Liver (tissue), 9 donors: ENCODE results near the gene P4HB. TPM values are rescaled to one million over a fixed set of nuclear protein-coding genes. Genes with fewer than 3 reads are reported as not detected.

ENCODE experiments used
- DNase-seq: peaks from one replicate; pipeline ENCODE4 v3.0.0-alpha.2; 2017; ENCODE audit warnings: low spot score
- H3K27ac ChIP-seq, 2 donors: one replicate each; pipeline ENCODE4 v1.7.0; 2013; ENCODE audit warnings: inconsistent platforms in 2 of 2, low read length in 2 of 2, control low read depth in 1 of 2, low read depth in 1 of 2, mild to moderate bottlenecking in 1 of 2
- H3K27me3 ChIP-seq, 4 donors: one replicate each; pipeline versions ENCODE4 v1.6.1 to v1.7.0; 2013; ENCODE audit warnings: low read length in 3 of 4, inconsistent platforms in 1 of 4, mild to moderate bottlenecking in 1 of 4, moderate library complexity in 1 of 4; ENCODE audit not compliant: control insufficient read depth in 4 of 4, insufficient read depth in 4 of 4
- H3K36me3 ChIP-seq, 4 donors: one replicate each; pipeline versions ENCODE4 v1.6.1 to v1.7.0; 2013; ENCODE audit warnings: low read length in 3 of 4, mild to moderate bottlenecking in 3 of 4, low read depth in 1 of 4, moderate library complexity in 1 of 4; ENCODE audit not compliant: control insufficient read depth in 4 of 4, insufficient read depth in 3 of 4
- H3K4me1 ChIP-seq, 4 donors: one replicate each; pipeline versions ENCODE4 v1.6.1 to v1.7.0; 2013; ENCODE audit warnings: low read length in 3 of 4, mild to moderate bottlenecking in 3 of 4, moderate library complexity in 1 of 4; ENCODE audit not compliant: control insufficient read depth in 4 of 4, insufficient read depth in 4 of 4
- H3K4me3 ChIP-seq, 3 donors: one replicate each; pipeline versions ENCODE4 v1.6.1 to v1.7.0; 2013; ENCODE audit warnings: low read length in 3 of 3, control low read depth in 1 of 3, low read depth in 1 of 3, mild to moderate bottlenecking in 1 of 3
- H3K9ac ChIP-seq, 2 donors: one replicate each; pipeline ENCODE4 v1.7.0; 2013; ENCODE audit warnings: low read length in 2 of 2, mild to moderate bottlenecking in 2 of 2, moderate library complexity in 2 of 2, control low read depth in 1 of 2, low read depth in 1 of 2
- H3K9me3 ChIP-seq, 4 donors: one replicate each; pipeline versions ENCODE4 v1.6.1 to v1.7.0; 2013; ENCODE audit warnings: low read length in 3 of 4; ENCODE audit not compliant: control insufficient read depth in 4 of 4
- EGR1 ChIP-seq, 2 donors: IDR thresholded peaks; 2 replicates each; pipeline ENCODE4 v1.6.1; 2016 to 2018; ENCODE audit warnings: antibody characterized with exemption in 2 of 2, low read depth in 2 of 2
- FOXA1 ChIP-seq: IDR thresholded peaks from 2 replicates; pipeline ENCODE4 v1.6.1; 2016; ENCODE audit warnings: antibody characterized with exemption
- FOXA2 ChIP-seq: IDR thresholded peaks from 2 replicates; pipeline ENCODE4 v1.6.1; 2016; ENCODE audit warnings: antibody characterized with exemption
- HNF4A ChIP-seq, 2 donors: conservative IDR thresholded peaks; 2 replicates each; pipeline ENCODE4 v1.6.1; 2016; ENCODE audit warnings: antibody characterized with exemption in 2 of 2, mild to moderate bottlenecking in 2 of 2
- HNF4G ChIP-seq: IDR thresholded peaks from 2 replicates; pipeline ENCODE4 v1.6.1; 2016; ENCODE audit warnings: antibody characterized with exemption
- JUND ChIP-seq, 2 donors: IDR thresholded peaks; 2 replicates each; pipeline ENCODE4 v1.6.1; 2016; ENCODE audit warnings: antibody characterized with exemption in 2 of 2
- NR2F2 ChIP-seq: IDR thresholded peaks from 2 replicates; pipeline ENCODE4 v1.6.1; 2016; ENCODE audit warnings: antibody characterized with exemption
- RAD21 ChIP-seq, 2 donors: IDR thresholded peaks; 2 replicates each; pipeline ENCODE4 v1.6.1; 2016; ENCODE audit warnings: antibody characterized with exemption in 2 of 2, mild to moderate bottlenecking in 2 of 2
- REST ChIP-seq: IDR thresholded peaks from 2 replicates; pipeline ENCODE4 v1.6.1; 2016; ENCODE audit warnings: antibody characterized with exemption, mild to moderate bottlenecking
- RXRA ChIP-seq, 2 donors: IDR thresholded peaks; 2 replicates each; pipeline ENCODE4 v1.6.1; 2017 to 2018; ENCODE audit warnings: antibody characterized with exemption in 2 of 2, mild to moderate bottlenecking in 1 of 2
- SP1 ChIP-seq: IDR thresholded peaks from 2 replicates; pipeline ENCODE4 v1.6.1; 2018; ENCODE audit warnings: antibody characterized with exemption, mild to moderate bottlenecking
- TAF1 ChIP-seq: conservative IDR thresholded peaks from 2 replicates; pipeline ENCODE4 v1.6.1; 2016; ENCODE audit warnings: antibody characterized with exemption, mild to moderate bottlenecking
- YY1 ChIP-seq: IDR thresholded peaks from 2 replicates; pipeline ENCODE4 v1.6.1; 2016; ENCODE audit warnings: antibody characterized with exemption, mild to moderate bottlenecking
- WGBS: extraction: QIAGEN DNeasy Blood & Tissue Kit; methylation state at CpG from one replicate; pipeline ENCODE4 v1.1.7; 2013; 5-methylcytosine and 5-hydroxymethylcytosine counted together
- polyA plus RNA-seq, 2 donors: library from polyadenylated mRNA; stranded (reverse) in 1 of 2; unstranded in 1 of 2; fragments of 200-250 nt in 1 of 2; fragments of >200 nt in 1 of 2; fragmentation: Nextera tagmentation in 1 of 2; extraction: Ambion mirVana in 1 of 2; gene quantifications; one replicate each; pipeline versions ENCODE4 v1.2.1 to v1.2.3, GENCODE V29; 2013 to 2015
- total RNA-seq, 2 donors: library from RNA; depleted of rRNA; stranded (reverse); fragments of >200 nt; gene quantifications; one replicate each; pipeline ENCODE4 v1.2.3, GENCODE V29; 2014
- TF ChIP-seq, protein P1 (sequence below): IDR thresholded peaks from 2 replicates; pipeline ENCODE4 v1.6.1; 2016; ENCODE audit warnings: antibody characterized with exemption
- TF ChIP-seq, protein P2 (sequence below): IDR thresholded peaks from 2 replicates; pipeline ENCODE4 v1.6.1; 2016; ENCODE audit warnings: antibody characterized with exemption
- TF ChIP-seq, protein P3 (sequence below): IDR thresholded peaks from 2 replicates; pipeline ENCODE4 v1.6.1; 2016; ENCODE audit warnings: antibody characterized with exemption
- TF ChIP-seq, protein P4 (sequence below): fragments of 150-350 bp; IDR thresholded peaks from 2 replicates; pipeline ENCODE4 v1.5.1; 2017; ENCODE audit warnings: improper control_type of control experiment, low read depth, low read length; ENCODE audit not compliant: missing input control
- donor health status: healthy.
- donor health status: healthy.
- donor health status: healthy.
- donor health status: healthy.
- donor health status: healthy.

The P4HB gene
- total and polyA plus RNA-seq, 4 donors: 1,000 to 3,361 (median 1,576) TPM

GRCh38 chr17:81889602-81890001, 29.3 kb upstream of the P4HB start:
- TF ChIP-seq YY1 (no peak), SP1 (no peak), RXRA (IDR thresholded peaks at IDR 0.05) (no peak), FOXA2 (no peak), JUND (IDR thresholded peaks at IDR 0.05) (no peak)
- TF ChIP-seq, protein P1, sequence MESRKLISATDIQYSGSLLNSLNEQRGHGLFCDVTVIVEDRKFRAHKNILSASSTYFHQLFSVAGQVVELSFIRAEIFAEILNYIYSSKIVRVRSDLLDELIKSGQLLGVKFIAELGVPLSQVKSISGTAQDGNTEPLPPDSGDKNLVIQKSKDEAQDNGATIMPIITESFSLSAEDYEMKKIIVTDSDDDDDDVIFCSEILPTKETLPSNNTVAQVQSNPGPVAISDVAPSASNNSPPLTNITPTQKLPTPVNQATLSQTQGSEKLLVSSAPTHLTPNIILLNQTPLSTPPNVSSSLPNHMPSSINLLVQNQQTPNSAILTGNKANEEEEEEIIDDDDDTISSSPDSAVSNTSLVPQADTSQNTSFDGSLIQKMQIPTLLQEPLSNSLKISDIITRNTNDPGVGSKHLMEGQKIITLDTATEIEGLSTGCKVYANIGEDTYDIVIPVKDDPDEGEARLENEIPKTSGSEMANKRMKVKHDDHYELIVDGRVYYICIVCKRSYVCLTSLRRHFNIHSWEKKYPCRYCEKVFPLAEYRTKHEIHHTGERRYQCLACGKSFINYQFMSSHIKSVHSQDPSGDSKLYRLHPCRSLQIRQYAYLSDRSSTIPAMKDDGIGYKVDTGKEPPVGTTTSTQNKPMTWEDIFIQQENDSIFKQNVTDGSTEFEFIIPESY: no peak
- TF ChIP-seq, protein P2, sequence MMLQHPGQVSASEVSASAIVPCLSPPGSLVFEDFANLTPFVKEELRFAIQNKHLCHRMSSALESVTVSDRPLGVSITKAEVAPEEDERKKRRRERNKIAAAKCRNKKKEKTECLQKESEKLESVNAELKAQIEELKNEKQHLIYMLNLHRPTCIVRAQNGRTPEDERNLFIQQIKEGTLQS: no peak
- Histone ChIP-seq H3K4me1 (peaks cover 6 to 24% (median 19%) of the 10 kb centered on the region in 4 donors), H3K9ac (no peak overlapping the region), H3K9me3 (no peaks in the 10 kb centered on the region), H3K36me3 (peaks cover 12 to 43% (median 20%) of the 10 kb centered on the region in 4 donors), H3K27me3 (no peaks in the 10 kb centered on the region), H3K4me3 (no peak overlapping the region), H3K27ac (no peak overlapping the region)
- DNase-seq: no peak
- 96% methylated on average over 9 of the region's 9 CpGs for WGBS

DNA sequence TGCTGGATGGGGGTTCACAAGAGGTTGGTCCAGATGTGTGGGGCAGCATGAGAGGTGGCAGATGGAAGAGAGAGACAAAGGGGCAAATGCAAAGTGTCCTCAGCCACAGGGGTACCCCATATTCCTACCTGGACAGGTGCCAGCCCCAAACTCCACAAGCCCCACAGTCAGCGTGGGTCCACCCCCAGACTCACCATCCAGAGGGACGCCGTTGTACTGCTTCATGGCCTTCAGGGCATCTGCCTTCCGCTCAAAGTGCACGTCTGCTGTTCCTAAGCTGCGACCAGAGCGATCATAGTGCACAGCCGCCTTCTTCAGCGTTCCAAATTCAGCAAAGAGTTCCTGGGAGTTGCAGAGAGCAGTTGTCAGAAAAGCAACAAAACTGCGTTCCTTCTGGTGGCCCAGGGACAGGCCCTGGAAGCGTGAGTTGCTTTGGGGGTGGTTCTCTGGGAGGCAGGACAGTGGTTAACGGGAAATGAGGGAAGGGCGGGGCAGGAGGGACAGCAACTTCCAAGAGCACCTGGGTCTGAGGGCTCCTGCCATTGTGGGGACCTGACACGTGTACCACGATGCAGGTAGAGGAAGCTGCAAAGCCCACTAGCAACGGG, 28.8 kb upstream of the P4HB start:
- H3K9ac ChIP-seq: no peak overlapping the region
- no peak overlapping the region for H3K27ac ChIP-seq
- TF ChIP-seq RXRA (IDR thresholded peaks at IDR 0.05): no peak
- TF ChIP-seq, protein P3, sequence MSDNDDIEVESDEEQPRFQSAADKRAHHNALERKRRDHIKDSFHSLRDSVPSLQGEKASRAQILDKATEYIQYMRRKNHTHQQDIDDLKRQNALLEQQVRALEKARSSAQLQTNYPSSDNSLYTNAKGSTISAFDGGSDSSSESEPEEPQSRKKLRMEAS: no peak
- no peak for TF ChIP-seq EGR1 (IDR thresholded peaks at IDR 0.05; ENCODE audit: low read depth in 2 of 2)
- TF ChIP-seq HNF4G: no peak
- no peak for TF ChIP-seq TAF1
- TF ChIP-seq, protein P2: no peak
- TF ChIP-seq, protein P4, sequence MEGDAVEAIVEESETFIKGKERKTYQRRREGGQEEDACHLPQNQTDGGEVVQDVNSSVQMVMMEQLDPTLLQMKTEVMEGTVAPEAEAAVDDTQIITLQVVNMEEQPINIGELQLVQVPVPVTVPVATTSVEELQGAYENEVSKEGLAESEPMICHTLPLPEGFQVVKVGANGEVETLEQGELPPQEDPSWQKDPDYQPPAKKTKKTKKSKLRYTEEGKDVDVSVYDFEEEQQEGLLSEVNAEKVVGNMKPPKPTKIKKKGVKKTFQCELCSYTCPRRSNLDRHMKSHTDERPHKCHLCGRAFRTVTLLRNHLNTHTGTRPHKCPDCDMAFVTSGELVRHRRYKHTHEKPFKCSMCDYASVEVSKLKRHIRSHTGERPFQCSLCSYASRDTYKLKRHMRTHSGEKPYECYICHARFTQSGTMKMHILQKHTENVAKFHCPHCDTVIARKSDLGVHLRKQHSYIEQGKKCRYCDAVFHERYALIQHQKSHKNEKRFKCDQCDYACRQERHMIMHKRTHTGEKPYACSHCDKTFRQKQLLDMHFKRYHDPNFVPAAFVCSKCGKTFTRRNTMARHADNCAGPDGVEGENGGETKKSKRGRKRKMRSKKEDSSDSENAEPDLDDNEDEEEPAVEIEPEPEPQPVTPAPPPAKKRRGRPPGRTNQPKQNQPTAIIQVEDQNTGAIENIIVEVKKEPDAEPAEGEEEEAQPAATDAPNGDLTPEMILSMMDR: no peak
- TF ChIP-seq HNF4A (conservative IDR thresholded peaks at IDR 0.05): no peak
- no peak for TF ChIP-seq NR2F2
- no peak for TF ChIP-seq RAD21 (IDR thresholded peaks at IDR 0.05)
- no peak for TF ChIP-seq JUND (IDR thresholded peaks at IDR 0.05)
- TF ChIP-seq FOXA1: no peak
- TF ChIP-seq FOXA2: no peak
- TF ChIP-seq, protein P1: no peak
- TF ChIP-seq REST: no peak
- TF ChIP-seq YY1: no peak
- TF ChIP-seq SP1: no peak
- peaks cover 9 to 43% (median 21%) of the 10 kb centered on the region in 4 donors for H3K36me3 ChIP-seq
- DNase-seq: no peak
- H3K9me3 ChIP-seq: no peaks in the 10 kb centered on the region
- 95% methylated on average over 16 of the region's 16 CpGs for WGBS
- peaks cover 6 to 24% (median 19%) of the 10 kb centered on the region in 4 donors for H3K4me1 ChIP-seq
- no peak overlapping the region for H3K4me3 ChIP-seq
- H3K27me3 ChIP-seq: no peaks in the 10 kb centered on the region
